A549 (cell line): Measurements from ENCODE around the gene INCA1.

Experiments
- CBX2 ChIP-seq: fragments of 200-600 bp; sonication (generic); IDR thresholded peaks from 2 replicates; pipeline ENCODE4 v1.6.1; 2016; ENCODE audit warnings: low read depth, mild to moderate bottlenecking, borderline replicate concordance
- CHD4 ChIP-seq: fragments of 200-600 bp; sonication (generic); IDR thresholded peaks from 2 replicates; pipeline ENCODE4 v1.6.1; 2016; ENCODE audit warnings: antibody characterized with exemption, mild to moderate bottlenecking, borderline replicate concordance
- CTCF ChIP-seq: fragments of >200 bp; sonication (Bioruptor Twin); formaldehyde crosslinking; IDR thresholded peaks from 3 replicates; pipeline ENCODE4 v1.5.1; 2016
- FOXS1 ChIP-seq: fragments of 250-450 bp; sonication (Bioruptor Pico); IDR thresholded peaks from 2 replicates; pipeline ENCODE4 v1.5.0; 2020; ENCODE audit warnings: mild to moderate bottlenecking, moderate library complexity
- JUNB ChIP-seq: fragments of >200 bp; sonication (Bioruptor Twin); formaldehyde crosslinking; IDR thresholded peaks from 2 replicates; pipeline ENCODE4 v1.6.1; 2016
- KDM1A ChIP-seq: fragments of 200-600 bp; sonication (generic); IDR thresholded peaks from 2 replicates; pipeline ENCODE4 v1.6.1; 2016; ENCODE audit warnings: low read depth, mild to moderate bottlenecking
- MAFK ChIP-seq: fragments of 450-650 bp; IDR thresholded peaks from 2 replicates; pipeline ENCODE4 v1.6.1; 2014; ENCODE audit not compliant: partially characterized antibody
- MAX ChIP-seq: IDR thresholded peaks from 2 replicates; pipeline ENCODE4 v1.6.1; 2012
- MAZ ChIP-seq: fragments of 150-350 bp; IDR thresholded peaks from 2 replicates; pipeline ENCODE4 v1.6.1; 2014; ENCODE audit warnings: antibody characterized with exemption, low read depth, low read length, borderline replicate concordance
- NR3C1 ChIP-seq: fragments of >200 bp; sonication (Bioruptor Twin); formaldehyde crosslinking; IDR thresholded peaks from 3 replicates; pipeline ENCODE4 v1.6.1; 2017
- POLR2A ChIP-seq: IDR thresholded peaks from 2 replicates; pipeline ENCODE4 v1.6.1; 2012; ENCODE audit warnings: mild to moderate bottlenecking, low read length
- RAD21 ChIP-seq, 2 experiments: fragments of >200 bp in 1 of 2; sonication (Bioruptor Twin) in 1 of 2; formaldehyde crosslinking in 1 of 2; IDR thresholded peaks in 1 of 2; conservative IDR thresholded peaks in 1 of 2; 2 replicates in 1 of 2; 3 replicates in 1 of 2; pipeline ENCODE4 v1.6.1; 2012 to 2018; ENCODE audit warnings: inconsistent platforms in 1 of 2
- RCOR1 ChIP-seq: fragments of 150-350 bp; IDR thresholded peaks from 2 replicates; pipeline ENCODE4 v1.6.1; 2014; ENCODE audit warnings: antibody characterized with exemption, low read length, low read depth
- ZC3H11A ChIP-seq: fragments of 450-650 bp; IDR thresholded peaks from 2 replicates; pipeline ENCODE4 v1.6.1; 2014; ENCODE audit warnings: antibody characterized with exemption, mild to moderate bottlenecking

GRCh38 chr17:4980644-4981216 lies 16.6 kb downstream of the INCA1 start:
- TF ChIP-seq FOXS1 (CRISPR knock-in tag) (no peak), JUNB (no peak), RCOR1 (no peak), CTCF (peak; percentile 73), MAX (no peak), MAFK (no peak), MAZ (no peak), NR3C1 (no peak), ZC3H11A (no peak), RAD21 (conservative IDR thresholded peaks at IDR 0.05 in 1 of 2, IDR thresholded peaks at IDR 0.05 in 1 of 2) (peak; percentile 55 to 63), POLR2A (no peak), KDM1A (no peak), CHD4 (no peak), CBX2 (no peak)
